NCI-H1105 treated with DMSO at 0.1 percent for 48 hours (cell line): ENCODE results near the gene SMAD9.
"Not testable (repeated sequence)": the region's sequence is repeated elsewhere in the genome, so short reads cannot be mapped to it uniquely, and the experiment has no call there.

ENCODE experiments used
- DNase-seq: peaks from one replicate; lab custom pipeline; 2025; lab: John Stamatoyannopoulos, UW

The SMAD9 gene

GRCh38 chr13:36912369-36912768 lies 7.7 kb downstream of the SMAD9 start:
- DNase-seq = no peak

DNA sequence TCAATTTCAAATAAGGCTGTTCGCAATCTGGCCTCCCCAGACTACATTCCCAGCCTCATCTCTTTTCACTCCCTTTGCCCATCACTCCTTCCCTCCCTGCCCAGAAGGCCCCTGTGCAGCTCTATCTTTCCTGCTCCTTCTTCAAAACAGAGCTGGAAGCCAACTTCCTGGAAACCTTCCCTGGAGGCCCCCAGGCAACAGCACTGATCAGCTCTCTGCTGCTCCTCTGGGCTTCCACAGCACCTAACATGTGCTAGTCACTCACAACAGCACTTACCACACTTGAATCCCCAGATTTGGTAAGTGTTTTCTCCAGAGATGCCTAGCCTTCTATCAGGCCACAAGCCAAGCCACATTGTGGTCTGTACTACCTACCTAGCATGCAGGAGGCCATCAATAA lies 9.5 kb downstream of the SMAD9 start:
- no peak for DNase-seq

GRCh38 chr13:36907821-36908220 lies 12.2 kb downstream of the SMAD9 start:
- DNase-seq = peak; percentile 35

DNA sequence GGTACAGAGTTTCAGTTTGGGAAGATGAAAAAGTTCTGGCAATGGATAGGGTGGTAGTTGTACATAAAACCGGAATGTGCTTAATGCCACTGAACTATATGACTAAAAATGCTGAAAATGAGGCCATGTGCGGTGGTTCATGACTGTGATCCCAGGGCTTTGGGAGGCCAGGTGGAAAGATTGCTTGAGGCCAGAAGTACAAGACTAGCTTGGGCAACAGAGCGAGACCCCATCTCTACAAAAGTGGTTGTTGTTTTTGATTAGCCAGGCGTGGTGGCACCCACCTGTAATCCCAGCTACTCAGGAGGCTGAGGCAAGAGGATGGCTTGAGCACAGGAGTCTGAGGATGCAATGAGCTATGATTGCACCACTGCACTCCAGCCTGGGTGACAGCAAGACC lies 12.8 kb downstream of the SMAD9 start:
- no peak for DNase-seq

GRCh38 chr13:36905944-36906343 lies 14.1 kb downstream of the SMAD9 start:
- DNase-seq = no peak

DNA sequence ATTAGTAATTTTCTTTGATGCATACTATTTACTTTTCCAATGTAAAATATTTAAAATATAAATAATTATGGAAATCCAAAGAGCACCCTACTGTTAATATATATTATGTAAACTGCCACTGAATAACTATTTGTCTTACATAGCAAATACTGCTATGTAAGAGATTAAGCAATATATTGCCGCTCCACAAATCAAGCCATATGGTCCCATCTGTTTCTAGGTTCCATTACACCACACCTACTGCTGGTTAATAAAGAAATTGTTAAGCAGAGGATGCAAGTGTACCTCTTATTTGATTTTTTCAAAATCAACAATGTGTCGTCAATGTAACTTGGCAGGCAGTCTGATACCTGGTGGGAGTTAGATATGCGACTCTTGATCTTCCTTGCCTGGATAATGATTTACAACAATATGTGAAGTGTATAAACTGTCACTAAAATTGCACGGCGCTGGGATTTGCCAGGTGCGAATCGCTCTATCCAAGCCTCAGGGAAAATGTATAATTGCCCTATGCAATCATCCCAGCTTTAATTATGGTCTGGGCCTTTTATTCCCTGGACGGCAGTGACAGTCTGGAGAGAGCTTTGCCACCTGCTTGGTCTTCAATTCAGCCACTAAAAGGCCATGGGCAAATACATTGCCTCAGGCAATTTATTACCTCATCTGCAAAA lies 16.0 kb downstream of the SMAD9 start:
- DNase-seq = peak; percentile 95

DNA sequence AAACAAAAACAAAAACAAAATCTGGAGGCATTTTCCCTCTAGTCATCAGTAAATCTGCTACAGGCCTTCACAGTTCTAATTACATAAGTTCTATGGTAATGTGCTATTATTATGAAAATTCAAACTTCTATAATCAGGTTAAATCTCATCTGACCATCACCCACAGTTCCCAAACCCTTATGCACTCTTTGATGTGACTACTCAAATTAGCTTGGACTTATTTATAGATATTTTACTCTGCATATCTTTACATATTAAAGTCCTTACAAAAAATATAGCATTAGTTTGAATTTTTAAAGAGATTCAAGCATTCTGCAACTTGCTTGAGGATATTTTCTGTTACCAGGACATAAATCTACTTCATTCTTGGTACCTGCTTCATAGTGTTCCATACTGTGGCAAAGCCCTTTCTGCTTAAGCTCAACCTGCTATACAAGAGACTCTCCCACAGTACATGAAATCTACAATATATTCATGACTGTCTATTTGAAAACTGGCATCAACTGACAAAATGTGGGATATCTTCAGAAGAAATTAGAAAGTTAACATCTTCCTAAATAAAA lies 22.9 kb downstream of the SMAD9 start:
- no peak for DNase-seq

GRCh38 chr13:36891752-36892151 lies 28.3 kb downstream of the SMAD9 start:
- DNase-seq = no peak

- DNase-seq = no peak
Measured at GRCh38 chr13:36888645-36889044, 31.4 kb downstream of the SMAD9 start.

- no peak for DNase-seq
Measured at GRCh38 chr13:36887758-36888521, 32.1 kb downstream of the SMAD9 start.

DNA sequence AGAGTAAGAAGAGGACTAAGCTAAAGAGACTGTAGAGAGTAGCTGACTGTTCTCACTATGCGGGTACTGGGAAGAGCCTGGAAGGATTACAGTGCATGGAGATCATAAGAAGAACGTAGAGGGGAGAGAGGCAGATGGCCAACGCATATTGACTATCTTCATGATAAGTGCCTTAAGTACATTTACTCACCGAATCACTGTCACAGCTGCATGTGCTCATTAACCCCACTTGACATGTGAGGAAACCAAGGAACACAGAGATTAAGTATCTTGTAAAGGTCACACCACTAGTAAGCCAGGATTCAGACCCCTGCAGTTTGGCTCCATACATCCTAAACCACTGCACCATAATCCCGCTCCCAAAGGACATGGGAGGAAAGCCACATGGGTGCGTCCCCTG lies 34.1 kb downstream of the SMAD9 start:
- no peak for DNase-seq

- no peak for DNase-seq
Measured at GRCh38 chr13:36884235-36884634, 35.8 kb downstream of the SMAD9 start.

- DNase-seq = no peak
Measured at GRCh38 chr13:36883824-36884223, 36.2 kb downstream of the SMAD9 start.

DNA sequence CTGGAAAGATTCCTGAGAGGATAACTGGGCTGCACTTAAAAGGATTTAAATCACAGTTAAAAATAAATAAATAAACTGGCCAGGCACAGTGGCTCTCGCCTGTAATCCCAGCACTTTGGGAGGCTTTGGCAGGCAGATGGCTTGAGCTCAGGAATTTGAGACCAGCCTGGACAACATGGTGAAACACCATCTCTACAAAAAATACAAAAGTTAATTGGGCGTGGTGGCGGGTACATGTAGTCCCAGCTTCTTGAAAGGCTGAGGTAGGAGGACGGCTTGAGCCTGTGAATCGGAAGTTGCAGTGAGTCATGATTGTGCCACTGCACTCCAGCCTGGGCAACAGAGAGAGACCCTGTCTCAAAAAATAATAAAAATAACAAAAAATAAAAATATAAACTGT lies 36.6 kb downstream of the SMAD9 start:
- DNase-seq = not testable (repeated sequence)

- DNase-seq = no peak
Measured at GRCh38 chr13:36882829-36883390, 37.1 kb downstream of the SMAD9 start.

DNA sequence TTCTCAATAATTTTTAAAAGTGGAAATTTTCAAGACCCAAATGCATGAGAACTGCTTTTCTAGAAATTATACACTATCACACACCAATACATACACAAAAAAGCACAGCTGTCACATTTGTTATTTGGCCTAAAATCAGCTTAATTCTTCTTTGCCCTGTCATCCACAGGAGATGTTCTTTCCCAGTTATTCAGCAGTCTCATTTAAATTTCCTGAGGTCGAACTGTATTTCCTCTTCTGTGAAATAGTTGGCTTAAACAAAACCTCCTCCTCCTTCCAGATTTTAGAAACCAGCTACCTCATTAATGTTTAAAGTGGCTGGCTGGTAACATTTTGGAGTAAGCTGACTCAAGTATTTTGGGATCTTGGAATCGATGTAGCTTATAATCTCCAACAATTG lies 39.1 kb downstream of the SMAD9 start:
- no peak for DNase-seq

GRCh38 chr13:36879218-36879938 lies 40.7 kb downstream of the SMAD9 start:
- DNase-seq = no peak

- no peak for DNase-seq
Measured at GRCh38 chr13:36875961-36876360, 44.1 kb downstream of the SMAD9 start.

GRCh38 chr13:36875431-36875830 lies 44.6 kb downstream of the SMAD9 start:
- DNase-seq = peak; percentile 5

- DNase-seq = no peak
Measured at GRCh38 chr13:36872621-36873020, 47.4 kb downstream of the SMAD9 start.

DNA sequence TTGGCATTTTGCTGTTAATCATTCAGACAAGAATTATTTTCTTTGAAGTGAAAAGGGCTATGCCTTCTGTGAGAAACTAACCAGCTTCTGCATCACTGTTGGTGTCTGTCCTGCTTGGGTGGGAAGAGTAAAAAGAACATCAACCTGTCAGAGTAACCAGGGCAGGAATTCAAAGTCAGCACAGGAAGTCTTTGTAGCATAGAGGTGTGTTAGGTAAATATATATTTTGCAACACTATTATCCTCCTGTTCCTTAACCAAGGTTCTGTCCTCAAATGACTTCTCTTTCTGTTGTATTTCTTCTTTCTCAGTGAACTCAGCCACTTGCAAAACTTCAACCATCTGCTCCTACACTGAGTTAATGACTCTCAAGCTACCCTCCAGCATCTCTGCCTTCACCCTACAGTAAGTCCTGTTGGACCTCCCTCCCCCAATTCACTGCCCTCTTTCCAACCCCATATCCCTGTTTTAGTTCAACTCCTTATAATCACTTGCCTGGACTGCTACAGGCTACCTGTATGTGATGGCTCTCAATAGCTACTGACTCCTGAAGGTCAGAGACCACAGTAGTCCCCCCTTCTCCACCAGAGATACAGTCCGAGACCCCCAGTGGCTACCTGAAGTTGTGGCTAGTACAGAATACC lies 49.9 kb downstream of the SMAD9 start:
- DNase-seq = no peak

DNA sequence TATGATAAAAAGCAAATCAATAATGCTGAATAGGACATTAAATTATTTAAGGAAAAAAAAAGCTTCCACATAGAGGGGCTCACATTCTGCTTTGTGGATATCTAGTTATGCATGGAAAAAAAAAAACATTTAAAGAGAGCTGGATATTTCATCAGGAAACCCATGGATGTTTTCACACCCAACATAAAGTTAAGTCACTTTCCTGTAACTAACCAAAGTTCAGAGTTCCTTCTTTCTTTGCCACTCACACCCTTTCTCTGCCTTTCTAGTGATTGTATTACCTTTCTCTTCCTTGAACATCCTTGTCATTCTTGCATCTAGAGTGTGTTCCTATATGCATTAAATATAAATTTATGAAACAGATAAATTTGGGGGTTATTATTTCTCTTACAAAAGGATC lies 53.8 kb downstream of the SMAD9 start:
- DNase-seq = no peak
